K562 (cell line): Measurements from ENCODE around the gene PGLYRP4. TPM values are rescaled to one million over a fixed set of nuclear protein-coding genes. Genes with fewer than 3 reads are reported as not detected.

Source experiments
- DDX20 ChIP-seq: fragments of 450-650 bp; IDR thresholded peaks from 2 replicates; pipeline ENCODE4 v1.6.1; 2016; ENCODE audit warnings: missing genetic modification characterization, low read depth, mild to moderate bottlenecking, missing compliant biosample characterization, moderate library complexity
- EGR1 ChIP-seq: fragments of 450-650 bp; conservative IDR thresholded peaks from 2 replicates; pipeline ENCODE4 v1.6.1; 2017; ENCODE audit warnings: mild to moderate bottlenecking
- HDAC2 ChIP-seq: fragments of 450-650 bp; IDR thresholded peaks from 2 replicates; pipeline ENCODE4 v1.6.1; 2016; ENCODE audit warnings: mild to moderate bottlenecking
- KHSRP ChIP-seq: fragments of 450-650 bp; IDR thresholded peaks from 2 replicates; pipeline ENCODE4 v1.6.1; 2017
- LARP7 ChIP-seq: fragments of 450-650 bp; IDR thresholded peaks from 2 replicates; pipeline ENCODE4 v1.6.1; 2016
- MYC ChIP-seq, 2 experiments: fragments of 250-450 bp in 1 of 2; sonication (Bioruptor Pico) in 1 of 2; IDR thresholded peaks; 2 replicates each; pipeline versions ENCODE4 v1.5.1 to v1.6.1; 2012 to 2021; ENCODE audit warnings: low read depth in 2 of 2, borderline replicate concordance in 1 of 2, improper control_type of control experiment in 1 of 2, low read length in 1 of 2, mild to moderate bottlenecking in 1 of 2, moderate library complexity in 1 of 2
- NONO ChIP-seq, 2 experiments: fragments of 200-400 bp in 1 of 2; fragments of 450-650 bp in 1 of 2; formaldehyde crosslinking in 1 of 2; IDR thresholded peaks; 2 replicates each; pipeline ENCODE4 v1.6.1; 2017; ENCODE audit warnings: low read depth in 2 of 2, mild to moderate bottlenecking in 2 of 2, moderate library complexity in 2 of 2, low read length in 1 of 2
- SAP30 ChIP-seq: fragments of 200-600 bp; sonication (generic); IDR thresholded peaks from 2 replicates; pipeline ENCODE4 v1.6.1; 2012; ENCODE audit warnings: borderline replicate concordance, low read depth, mild to moderate bottlenecking, moderate library complexity, low read length, control low read depth, inconsistent platforms; ENCODE audit not compliant: insufficient read depth, poor library complexity, severe bottlenecking
- TFAM ChIP-seq: fragments of 250-450 bp; sonication (Bioruptor Pico); conservative IDR thresholded peaks from 2 replicates; pipeline ENCODE4 v1.5.0; 2021; ENCODE audit warnings: mild to moderate bottlenecking, moderate library complexity
- ZC3H8 ChIP-seq: fragments of 450-650 bp; IDR thresholded peaks from 2 replicates; pipeline ENCODE4 v1.6.1; 2017
- ZKSCAN8 ChIP-seq: fragments of 200-800 bp; sonication (Bioruptor generic); IDR thresholded peaks from 2 replicates; pipeline ENCODE4 v1.6.1; 2016; ENCODE audit warnings: missing genetic modification characterization, missing compliant biosample characterization
- polyA plus RNA-seq, 8 experiments: library from polyadenylated mRNA; depleted of rRNA in 4 of 8; stranded (reverse) in 5 of 8; unstranded in 3 of 8; fragments of >200 nt; fragmentation: Nextera tagmentation in 2 of 8; fragmentation: Illumina TruSeq in 1 of 8; extraction: Ambion mirVana in 2 of 8; extraction: Trizol in 1 of 8; gene quantifications; 2 replicates each; pipeline versions ENCODE4 v1.2.1 to v1.2.3, GENCODE V29; 2011 to 2014; ENCODE audit warnings: inconsistent platforms in 1 of 8, missing spikeins in 1 of 8
- total RNA-seq, 7 experiments: library from RNA; depleted of rRNA in 6 of 7; stranded (reverse); fragments of >200 nt in 6 of 7; fragmentation: Illumina TruSeq in 2 of 7; extraction: Trizol in 2 of 7; gene quantifications; 2 replicates each; pipeline versions ENCODE4 v1.2.1 to v1.2.3, GENCODE V29; 2011 to 2021; ENCODE audit warnings: low replicate concordance in 1 of 7
- TF ChIP-seq, protein P1 (sequence below), 2 experiments: fragments of 200-800 bp in 1 of 2; sonication (Bioruptor generic) in 1 of 2; sonication (generic) in 1 of 2; formaldehyde crosslinking in 1 of 2; IDR thresholded peaks in 1 of 2; conservative IDR thresholded peaks in 1 of 2; 2 replicates each; pipeline versions ENCODE4 v1.5.0 to v1.6.1; 2016 to 2020; ENCODE audit warnings: missing compliant biosample characterization in 1 of 2, missing genetic modification characterization in 1 of 2, missing genetic modification reagents in 1 of 2
- TF ChIP-seq, protein P2 (sequence below): fragments of 250-450 bp; sonication (Bioruptor Pico); IDR thresholded peaks from 2 replicates; pipeline ENCODE4 v1.4.0; 2020
- TF ChIP-seq, protein P3 (sequence below): fragments of 450-650 bp; IDR thresholded peaks from 2 replicates; pipeline ENCODE4 v1.6.1; 2018; ENCODE audit not compliant: partially characterized antibody
- TF ChIP-seq, protein P4 (sequence below), 2 experiments: fragments of 450-650 bp in 1 of 2; sonication (generic) in 1 of 2; formaldehyde crosslinking in 1 of 2; IDR thresholded peaks in 1 of 2; conservative IDR thresholded peaks in 1 of 2; 2 replicates each; pipeline versions ENCODE4 v1.6.1 to v1.8.1; 2016 to 2023; ENCODE audit warnings: mild to moderate bottlenecking in 2 of 2, moderate library complexity in 2 of 2, inconsistent platforms in 1 of 2, missing genetic modification reagents in 1 of 2
- TF ChIP-seq, protein P5 (sequence below): fragments of 450-650 bp; IDR thresholded peaks from 2 replicates; pipeline ENCODE4 v1.6.1; 2017; ENCODE audit warnings: mild to moderate bottlenecking, moderate library complexity

Gene PGLYRP4
- total and polyA plus RNA-seq, 9 of the 15 experiments (the other 6 are each of a cell fraction or from before 2014, with no cell fraction given), result 0.06 to 0.13 (median 0.11) TPM; not detected in 6

DNA sequence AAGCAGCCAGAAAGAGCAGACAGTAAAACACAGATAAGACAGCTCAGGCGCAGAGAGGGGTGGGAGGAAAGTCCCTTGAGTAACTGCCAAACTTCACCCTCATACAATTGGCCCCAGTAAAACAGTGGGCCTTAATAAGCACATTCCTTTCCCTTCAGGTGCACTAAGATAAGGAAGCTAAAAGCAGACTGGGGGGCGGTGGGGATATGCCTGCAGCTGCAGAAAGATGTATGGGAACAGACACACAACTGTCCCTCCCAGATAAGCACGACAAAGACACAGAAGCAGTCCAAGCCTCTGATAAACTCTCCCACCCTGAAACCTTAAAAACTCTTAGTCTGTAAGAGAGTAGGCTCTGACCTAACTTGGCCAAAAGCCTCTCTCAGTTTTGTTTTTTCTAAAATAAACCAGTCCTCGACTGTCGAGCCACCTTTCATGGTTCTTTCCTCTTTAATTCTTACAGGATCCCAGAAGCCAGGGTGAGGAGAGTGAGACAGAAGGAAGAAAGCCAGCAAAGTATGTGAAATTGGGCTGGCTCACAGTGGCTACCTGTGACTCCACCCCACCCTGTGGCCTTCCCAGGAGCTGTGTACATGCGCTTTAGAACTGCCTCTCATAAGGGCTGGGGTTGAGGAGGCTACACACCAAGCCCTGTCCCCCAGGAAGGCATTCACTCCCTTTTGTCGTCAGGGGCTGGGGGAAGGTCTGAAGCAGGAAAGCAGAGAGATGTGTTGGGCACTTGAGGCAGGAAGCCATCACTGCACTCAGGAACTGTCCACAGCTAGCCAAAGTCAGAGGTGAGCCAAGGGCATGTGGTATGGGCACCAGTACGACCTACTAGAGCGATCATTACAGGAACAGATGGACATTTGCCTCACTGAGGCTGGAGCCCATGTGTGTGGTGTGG, 4.6 kb downstream of the PGLYRP4 start (continued):
- TF ChIP-seq, protein P1, sequence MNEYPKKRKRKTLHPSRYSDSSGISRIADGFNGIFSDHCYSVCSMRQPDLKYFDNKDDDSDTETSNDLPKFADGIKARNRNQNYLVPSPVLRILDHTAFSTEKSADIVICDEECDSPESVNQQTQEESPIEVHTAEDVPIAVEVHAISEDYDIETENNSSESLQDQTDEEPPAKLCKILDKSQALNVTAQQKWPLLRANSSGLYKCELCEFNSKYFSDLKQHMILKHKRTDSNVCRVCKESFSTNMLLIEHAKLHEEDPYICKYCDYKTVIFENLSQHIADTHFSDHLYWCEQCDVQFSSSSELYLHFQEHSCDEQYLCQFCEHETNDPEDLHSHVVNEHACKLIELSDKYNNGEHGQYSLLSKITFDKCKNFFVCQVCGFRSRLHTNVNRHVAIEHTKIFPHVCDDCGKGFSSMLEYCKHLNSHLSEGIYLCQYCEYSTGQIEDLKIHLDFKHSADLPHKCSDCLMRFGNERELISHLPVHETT (CRISPR knock-in tag; conservative IDR thresholded peaks at IDR 0.05 in 1 of 2, IDR thresholded peaks at IDR 0.05 in 1 of 2), result peak in 1 of 2 experiments; percentile 97; a peak in 2 of 4 replicates
- TF ChIP-seq, protein P2, sequence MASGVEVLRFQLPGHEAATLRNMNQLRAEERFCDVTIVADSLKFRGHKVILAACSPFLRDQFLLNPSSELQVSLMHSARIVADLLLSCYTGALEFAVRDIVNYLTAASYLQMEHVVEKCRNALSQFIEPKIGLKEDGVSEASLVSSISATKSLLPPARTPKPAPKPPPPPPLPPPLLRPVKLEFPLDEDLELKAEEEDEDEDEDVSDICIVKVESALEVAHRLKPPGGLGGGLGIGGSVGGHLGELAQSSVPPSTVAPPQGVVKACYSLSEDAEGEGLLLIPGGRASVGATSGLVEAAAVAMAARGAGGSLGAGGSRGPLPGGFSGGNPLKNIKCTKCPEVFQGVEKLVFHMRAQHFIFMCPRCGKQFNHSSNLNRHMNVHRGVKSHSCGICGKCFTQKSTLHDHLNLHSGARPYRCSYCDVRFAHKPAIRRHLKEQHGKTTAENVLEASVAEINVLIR (CRISPR knock-in tag), result peak; percentile 60; the same call in 1 of the 2 replicates
- TF ChIP-seq ZC3H8 (0 out of 2 replicates have a peak, but pooled peaks have one; percentile 78), EGR1 (peak; percentile 94), ZKSCAN8 (CRISPR knock-in tag) (peak; percentile 96), MYC (IDR thresholded peaks at IDR 0.05; ENCODE audit: low read depth, low read length) (peak; percentile 73), MYC (CRISPR knock-in tag; IDR thresholded peaks at IDR 0.05; ENCODE audit: borderline replicate concordance, low read depth) (no peak), TFAM (CRISPR knock-in tag) (no peak), KHSRP (peak; percentile 96), HDAC2 (peak; percentile 99), LARP7 (no peak), SAP30 (no peak), NONO (IDR thresholded peaks at IDR 0.05; ENCODE audit: low read depth in 2 of 2, low read length in 1 of 2) (peak in 1 of 2 experiments; percentile 96; a peak in 2 of 4 replicates), DDX20 (0 out of 2 replicates have a peak, but pooled peaks have one; percentile 75)
- TF ChIP-seq, protein P3, sequence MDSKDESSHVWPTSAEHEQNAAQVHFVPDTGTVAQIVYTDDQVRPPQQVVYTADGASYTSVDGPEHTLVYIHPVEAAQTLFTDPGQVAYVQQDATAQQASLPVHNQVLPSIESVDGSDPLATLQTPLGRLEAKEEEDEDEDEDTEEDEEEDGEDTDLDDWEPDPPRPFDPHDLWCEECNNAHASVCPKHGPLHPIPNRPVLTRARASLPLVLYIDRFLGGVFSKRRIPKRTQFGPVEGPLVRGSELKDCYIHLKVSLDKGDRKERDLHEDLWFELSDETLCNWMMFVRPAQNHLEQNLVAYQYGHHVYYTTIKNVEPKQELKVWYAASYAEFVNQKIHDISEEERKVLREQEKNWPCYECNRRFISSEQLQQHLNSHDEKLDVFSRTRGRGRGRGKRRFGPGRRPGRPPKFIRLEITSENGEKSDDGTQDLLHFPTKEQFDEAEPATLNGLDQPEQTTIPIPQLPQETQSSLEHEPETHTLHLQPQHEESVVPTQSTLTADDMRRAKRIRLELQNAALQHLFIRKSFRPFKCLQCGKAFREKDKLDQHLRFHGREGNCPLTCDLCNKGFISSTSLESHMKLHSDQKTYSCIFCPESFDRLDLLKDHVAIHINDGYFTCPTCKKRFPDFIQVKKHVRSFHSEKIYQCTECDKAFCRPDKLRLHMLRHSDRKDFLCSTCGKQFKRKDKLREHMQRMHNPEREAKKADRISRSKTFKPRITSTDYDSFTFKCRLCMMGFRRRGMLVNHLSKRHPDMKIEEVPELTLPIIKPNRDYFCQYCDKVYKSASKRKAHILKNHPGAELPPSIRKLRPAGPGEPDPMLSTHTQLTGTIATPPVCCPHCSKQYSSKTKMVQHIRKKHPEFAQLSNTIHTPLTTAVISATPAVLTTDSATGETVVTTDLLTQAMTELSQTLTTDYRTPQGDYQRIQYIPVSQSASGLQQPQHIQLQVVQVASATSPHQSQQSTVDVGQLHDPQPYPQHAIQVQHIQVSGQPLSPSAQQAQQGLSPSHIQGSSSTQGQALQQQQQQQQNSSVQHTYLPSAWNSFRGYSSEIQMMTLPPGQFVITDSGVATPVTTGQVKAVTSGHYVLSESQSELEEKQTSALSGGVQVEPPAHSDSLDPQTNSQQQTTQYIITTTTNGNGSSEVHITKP, result no peak
- TF ChIP-seq, protein P4, sequence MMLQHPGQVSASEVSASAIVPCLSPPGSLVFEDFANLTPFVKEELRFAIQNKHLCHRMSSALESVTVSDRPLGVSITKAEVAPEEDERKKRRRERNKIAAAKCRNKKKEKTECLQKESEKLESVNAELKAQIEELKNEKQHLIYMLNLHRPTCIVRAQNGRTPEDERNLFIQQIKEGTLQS (IDR thresholded peaks at IDR 0.05), result peak; percentile 71; the same call in 1 of the 2 replicates
- TF ChIP-seq, protein P4 (CRISPR knock-in tag; conservative IDR thresholded peaks at IDR 0.05), result peak; percentile 53; the same call in 1 of the 2 replicates
- TF ChIP-seq, protein P5, sequence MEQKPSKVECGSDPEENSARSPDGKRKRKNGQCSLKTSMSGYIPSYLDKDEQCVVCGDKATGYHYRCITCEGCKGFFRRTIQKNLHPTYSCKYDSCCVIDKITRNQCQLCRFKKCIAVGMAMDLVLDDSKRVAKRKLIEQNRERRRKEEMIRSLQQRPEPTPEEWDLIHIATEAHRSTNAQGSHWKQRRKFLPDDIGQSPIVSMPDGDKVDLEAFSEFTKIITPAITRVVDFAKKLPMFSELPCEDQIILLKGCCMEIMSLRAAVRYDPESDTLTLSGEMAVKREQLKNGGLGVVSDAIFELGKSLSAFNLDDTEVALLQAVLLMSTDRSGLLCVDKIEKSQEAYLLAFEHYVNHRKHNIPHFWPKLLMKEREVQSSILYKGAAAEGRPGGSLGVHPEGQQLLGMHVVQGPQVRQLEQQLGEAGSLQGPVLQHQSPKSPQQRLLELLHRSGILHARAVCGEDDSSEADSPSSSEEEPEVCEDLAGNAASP, result no peak
